ENCODE measurements around the gene PLA2G2A.
"Not testable (repeated sequence)": the region's sequence is repeated elsewhere in the genome, so short reads cannot be mapped to it uniquely, and the experiment has no call there.

PLA2G2A gene

DNA sequence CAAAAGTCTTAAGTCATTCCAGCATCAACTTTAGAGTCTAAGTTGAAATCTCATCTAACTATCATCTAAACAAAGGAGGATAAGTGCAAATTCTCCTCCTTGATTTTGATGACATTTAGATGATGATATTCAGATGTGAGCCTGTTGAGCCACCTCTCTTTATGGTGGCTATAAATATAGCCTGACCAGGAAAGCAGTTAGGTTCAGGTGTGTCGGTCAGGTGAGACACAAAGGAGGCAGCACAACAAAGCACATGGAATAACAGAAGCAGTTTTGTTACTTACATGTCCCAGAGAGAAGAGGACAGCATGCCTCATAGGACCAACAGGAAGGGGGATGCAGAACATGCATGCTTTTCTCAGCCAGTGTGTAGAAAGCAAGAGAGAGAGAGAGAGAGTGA is 30.6 kb upstream of the PLA2G2A start:
- H3K27ac ChIP-seq, result no peak overlapping the region
- H3K4me3 ChIP-seq (ENCODE audit: low read depth in 1 of 2, low read length in 1 of 2), result no peak overlapping the region
- H3K4me1 ChIP-seq (ENCODE audit: control insufficient read depth in 1 of 2, insufficient read depth in 1 of 2, low read depth in 1 of 2, low read length in 1 of 2), result no peaks in the 10 kb centered on the region
- no peaks in the 10 kb centered on the region for H3K36me3 ChIP-seq
- TF ChIP-seq, protein P1, sequence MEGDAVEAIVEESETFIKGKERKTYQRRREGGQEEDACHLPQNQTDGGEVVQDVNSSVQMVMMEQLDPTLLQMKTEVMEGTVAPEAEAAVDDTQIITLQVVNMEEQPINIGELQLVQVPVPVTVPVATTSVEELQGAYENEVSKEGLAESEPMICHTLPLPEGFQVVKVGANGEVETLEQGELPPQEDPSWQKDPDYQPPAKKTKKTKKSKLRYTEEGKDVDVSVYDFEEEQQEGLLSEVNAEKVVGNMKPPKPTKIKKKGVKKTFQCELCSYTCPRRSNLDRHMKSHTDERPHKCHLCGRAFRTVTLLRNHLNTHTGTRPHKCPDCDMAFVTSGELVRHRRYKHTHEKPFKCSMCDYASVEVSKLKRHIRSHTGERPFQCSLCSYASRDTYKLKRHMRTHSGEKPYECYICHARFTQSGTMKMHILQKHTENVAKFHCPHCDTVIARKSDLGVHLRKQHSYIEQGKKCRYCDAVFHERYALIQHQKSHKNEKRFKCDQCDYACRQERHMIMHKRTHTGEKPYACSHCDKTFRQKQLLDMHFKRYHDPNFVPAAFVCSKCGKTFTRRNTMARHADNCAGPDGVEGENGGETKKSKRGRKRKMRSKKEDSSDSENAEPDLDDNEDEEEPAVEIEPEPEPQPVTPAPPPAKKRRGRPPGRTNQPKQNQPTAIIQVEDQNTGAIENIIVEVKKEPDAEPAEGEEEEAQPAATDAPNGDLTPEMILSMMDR (IDR thresholded peaks at IDR 0.05), result no peak
- no peaks in the 10 kb centered on the region for H3K9me3 ChIP-seq
- peaks cover 9% of the 10 kb centered on the region for H3K27me3 ChIP-seq

DNA sequence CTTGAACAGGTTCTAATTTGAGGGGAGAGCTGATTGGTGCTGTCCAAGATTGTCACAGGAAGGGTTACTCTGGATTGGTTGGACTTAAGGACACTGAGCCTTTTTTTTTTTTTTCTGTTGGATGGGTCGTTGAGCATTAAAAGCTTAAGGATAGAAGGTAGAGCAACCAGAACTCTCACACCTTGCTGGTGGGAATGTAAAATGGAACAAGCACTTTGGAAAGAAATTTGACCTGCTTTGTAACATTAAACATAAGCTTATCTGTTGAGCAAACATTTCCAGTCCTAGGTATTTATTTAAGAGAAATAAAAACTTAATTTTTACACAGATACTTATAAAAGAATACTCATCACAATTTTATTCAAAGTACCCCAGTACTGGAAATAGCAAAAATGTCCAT is 29.8 kb upstream of the PLA2G2A start:
- H3K27me3 ChIP-seq, result peaks cover 9% of the 10 kb centered on the region
- H3K9me3 ChIP-seq, result no peaks in the 10 kb centered on the region
- no peak overlapping the region for H3K4me3 ChIP-seq (ENCODE audit: low read depth in 1 of 2, low read length in 1 of 2)
- no peak overlapping the region for H3K27ac ChIP-seq
- TF ChIP-seq, protein P1 (IDR thresholded peaks at IDR 0.05), result no peak
- H3K36me3 ChIP-seq, result no peaks in the 10 kb centered on the region
- H3K4me1 ChIP-seq (ENCODE audit: control insufficient read depth in 1 of 2, insufficient read depth in 1 of 2, low read depth in 1 of 2, low read length in 1 of 2), result no peaks in the 10 kb centered on the region

DNA sequence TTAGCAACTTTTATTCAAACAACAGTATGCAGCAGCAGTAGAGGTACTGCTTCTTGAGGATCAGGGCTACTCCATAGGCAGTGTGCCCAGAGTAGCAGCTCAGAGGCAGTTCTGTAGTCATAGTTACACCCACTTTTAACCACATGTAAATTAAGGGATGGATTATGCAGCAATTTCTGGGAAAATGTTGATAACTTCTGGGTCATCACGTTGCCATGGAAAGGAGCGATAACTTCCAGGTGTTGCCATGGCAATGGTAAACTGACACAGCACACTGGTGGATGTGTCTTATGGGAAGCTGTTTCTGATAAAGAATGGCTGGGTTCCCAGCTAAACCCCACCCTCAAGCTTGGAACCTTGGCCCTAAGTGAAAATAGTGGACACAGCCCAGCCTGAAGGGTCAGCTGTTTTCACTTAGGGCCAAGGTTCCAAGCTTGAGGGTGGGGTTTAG is 29.0 kb upstream of the PLA2G2A start:
- Histone ChIP-seq H3K27me3 (peaks cover 5% of the 10 kb centered on the region), H3K4me3 (ENCODE audit: low read depth in 1 of 2, low read length in 1 of 2) (no peak overlapping the region), H3K4me1 (ENCODE audit: control insufficient read depth in 1 of 2, insufficient read depth in 1 of 2, low read depth in 1 of 2, low read length in 1 of 2) (no peaks in the 10 kb centered on the region), H3K36me3 (no peaks in the 10 kb centered on the region), H3K9me3 (no peaks in the 10 kb centered on the region), H3K27ac (no peak overlapping the region)
- TF ChIP-seq, protein P1 (IDR thresholded peaks at IDR 0.05), result no peak

DNA sequence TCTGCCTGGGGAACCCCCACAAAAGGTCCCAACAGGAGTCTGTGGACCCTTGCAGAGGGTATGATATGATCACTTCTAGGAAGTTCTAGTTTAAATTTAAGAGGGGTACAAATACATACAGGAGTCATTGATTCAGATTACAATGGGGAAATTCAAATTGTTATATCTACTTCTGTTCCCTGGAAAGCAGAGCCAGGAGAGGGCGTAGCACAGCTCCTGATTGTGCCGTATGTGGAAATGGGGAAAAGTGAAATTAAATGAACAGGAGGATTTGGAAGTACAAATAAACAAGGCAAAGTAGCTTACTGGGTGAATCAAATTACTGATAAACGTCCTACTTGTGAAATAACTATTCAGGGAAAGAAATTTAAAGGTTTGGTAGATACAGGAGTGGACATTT is 19.4 kb upstream of the PLA2G2A start:
- not testable (repeated sequence) for H3K9me3 ChIP-seq; H3K27ac ChIP-seq; H3K4me1 ChIP-seq (ENCODE audit: control insufficient read depth in 1 of 2, insufficient read depth in 1 of 2, low read depth in 1 of 2, low read length in 1 of 2); H3K4me3 ChIP-seq (ENCODE audit: low read depth in 1 of 2, low read length in 1 of 2); H3K36me3 ChIP-seq
- peaks cover 25% of the 10 kb centered on the region for H3K27me3 ChIP-seq

DNA sequence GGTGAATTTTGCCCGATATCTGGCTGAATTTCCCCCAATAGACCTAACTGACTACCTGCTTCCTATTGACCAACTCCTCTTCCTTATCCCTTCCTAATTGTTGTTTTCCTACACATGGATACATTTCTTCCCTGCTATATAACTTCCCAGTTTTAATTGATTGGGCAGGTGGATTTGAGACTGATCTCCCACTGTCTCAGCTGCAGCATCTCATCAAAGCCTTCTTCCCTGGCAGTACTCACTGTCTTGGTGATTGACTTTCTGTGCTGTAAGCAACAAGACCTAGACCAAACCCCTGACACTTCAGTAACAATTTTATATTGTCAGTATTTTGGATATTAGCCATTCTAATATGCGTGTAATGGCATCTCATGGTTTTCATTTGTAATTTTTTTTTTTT is 11.3 kb upstream of the PLA2G2A start:
- H3K27ac ChIP-seq, result no peak overlapping the region
- no peaks in the 10 kb centered on the region for H3K9me3 ChIP-seq
- H3K36me3 ChIP-seq, result no peaks in the 10 kb centered on the region
- peaks cover 74% of the 10 kb centered on the region for H3K27me3 ChIP-seq
- H3K4me3 ChIP-seq (ENCODE audit: low read depth in 1 of 2, low read length in 1 of 2), result no peak overlapping the region
- no peaks in the 10 kb centered on the region for H3K4me1 ChIP-seq (ENCODE audit: control insufficient read depth in 1 of 2, insufficient read depth in 1 of 2, low read depth in 1 of 2, low read length in 1 of 2)
- TF ChIP-seq, protein P1 (IDR thresholded peaks at IDR 0.05), result no peak

DNA sequence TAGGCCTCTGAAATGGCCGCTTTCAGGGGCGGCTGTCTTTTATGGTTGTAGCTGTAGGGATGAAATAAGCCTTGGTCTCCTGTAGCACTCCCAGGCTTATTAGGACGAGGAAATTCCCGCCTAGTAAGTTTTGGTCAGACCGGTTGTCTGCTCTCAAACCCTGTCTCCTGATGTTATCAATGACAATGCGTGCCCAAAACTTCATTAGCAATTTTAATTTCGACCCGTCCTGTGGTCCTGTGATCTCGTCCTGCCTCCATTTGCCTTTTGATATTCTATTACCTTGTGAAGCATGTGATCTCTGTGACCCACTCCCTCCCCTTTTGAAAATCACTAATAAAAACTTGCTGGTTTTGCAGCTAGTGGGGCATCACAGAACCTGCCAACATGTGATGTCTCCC is 10.8 kb upstream of the PLA2G2A start:
- H3K9me3 ChIP-seq; H3K4me3 ChIP-seq (ENCODE audit: low read depth in 1 of 2, low read length in 1 of 2); H3K36me3 ChIP-seq; H3K4me1 ChIP-seq (ENCODE audit: control insufficient read depth in 1 of 2, insufficient read depth in 1 of 2, low read depth in 1 of 2, low read length in 1 of 2); H3K27ac ChIP-seq: not testable (repeated sequence)
- peaks cover 71% of the 10 kb centered on the region for H3K27me3 ChIP-seq

Data from neutrophil (primary cell).